Measurements from ENCODE around the gene DBI.
"Not testable (repeated sequence)": the region's sequence is repeated elsewhere in the genome, so short reads cannot be mapped to it uniquely, and the experiment has no call there.

Gene DBI

DNA sequence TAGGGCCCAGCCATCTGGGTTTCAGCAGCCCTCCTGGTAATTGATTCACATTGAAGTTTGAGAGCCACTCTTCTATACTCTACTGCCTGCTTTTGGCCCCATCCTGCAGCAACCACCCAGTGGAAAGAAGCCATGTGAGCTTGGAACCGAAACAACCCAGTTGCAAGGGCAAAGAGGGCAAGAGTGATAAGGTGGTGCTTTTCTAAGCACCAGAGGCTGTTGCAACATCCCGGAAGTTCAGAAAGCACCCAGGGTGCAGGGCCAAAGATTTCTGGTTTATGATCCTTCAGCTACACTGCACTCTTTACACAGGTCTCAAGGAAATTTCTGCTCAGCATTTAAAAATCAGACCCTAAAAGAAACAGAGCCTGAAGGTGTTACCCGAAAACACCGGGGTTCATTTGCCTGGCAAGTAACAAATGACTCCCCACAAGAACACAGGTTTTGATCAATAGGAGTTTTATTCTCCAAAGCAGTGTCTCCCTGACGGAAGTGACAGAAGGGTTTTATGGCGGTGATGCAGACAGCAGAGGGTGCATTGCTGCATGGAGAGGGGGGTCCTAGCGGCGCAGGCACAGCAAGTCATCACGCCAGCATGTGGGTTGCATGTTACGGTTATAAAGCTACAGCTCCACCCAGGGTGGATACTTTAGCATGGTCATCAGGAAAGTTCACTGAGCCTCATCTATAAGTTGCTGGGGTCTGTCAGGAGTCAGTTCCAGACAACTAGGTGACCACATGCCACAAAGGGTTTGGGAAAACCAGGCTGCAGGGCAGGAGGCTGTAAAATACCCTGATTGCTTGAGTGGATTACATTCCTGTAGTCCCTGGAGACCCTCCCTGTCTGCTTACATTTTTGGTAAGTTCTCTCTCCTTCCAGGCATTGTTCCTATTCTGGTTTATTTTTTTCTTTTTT, 36.1 kb downstream of the DBI start:
- no peak for DNase-seq

GRCh38 chr2:119403618-119404017, 36.8 kb downstream of the DBI start:
- not testable (repeated sequence) for DNase-seq

GRCh38 chr2:119405151-119405550, 38.4 kb downstream of the DBI start:
- DNase-seq = no peak

GRCh38 chr2:119407430-119408220, 40.8 kb downstream of the DBI start:
- DNase-seq = no peak

DNA sequence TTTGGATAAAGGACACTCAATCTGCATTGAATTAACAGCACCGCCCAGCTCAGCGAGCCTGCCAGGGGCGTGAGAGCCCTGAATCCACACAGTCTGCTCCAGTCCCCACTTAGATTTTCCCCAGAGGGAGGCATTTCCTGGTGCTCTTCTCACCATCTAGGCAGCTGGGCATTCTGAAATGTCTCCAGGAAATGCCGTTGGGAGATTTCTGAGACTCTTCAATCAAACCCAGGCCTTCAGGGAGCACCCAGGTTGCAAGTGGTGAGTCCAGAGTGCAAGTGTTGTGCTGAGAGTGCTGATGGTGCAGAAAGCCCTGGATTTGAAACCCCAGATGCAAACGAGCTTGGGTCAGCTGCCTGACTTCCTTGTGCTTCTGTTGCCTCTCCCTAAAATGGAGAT, 41.4 kb downstream of the DBI start:
- DNase-seq = no peak

GRCh38 chr2:119409506-119409905, 42.7 kb downstream of the DBI start:
- no peak for DNase-seq

DNA sequence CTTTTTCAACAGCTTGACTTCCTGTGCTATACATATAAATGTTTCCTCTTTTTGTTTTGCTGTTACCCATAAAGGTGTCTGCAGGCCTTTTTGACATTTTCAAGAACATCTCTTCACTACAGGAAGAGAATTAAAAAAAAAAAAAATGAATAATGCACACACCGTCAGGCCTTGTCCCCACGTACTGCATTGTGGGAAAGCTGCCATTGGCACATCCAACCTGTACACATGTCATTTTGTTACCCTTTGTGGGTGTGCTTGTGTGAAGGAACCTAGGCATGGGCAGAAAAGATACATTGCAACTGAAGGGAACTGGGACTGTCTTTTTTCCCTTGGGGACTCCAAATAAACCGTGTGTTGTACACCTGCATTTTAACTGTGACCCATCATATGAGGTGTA, 48.1 kb downstream of the DBI start:
- DNase-seq = no peak

- DNase-seq = no peak
Observed at GRCh38 chr2:119415630-119416029, 48.9 kb downstream of the DBI start.

- DNase-seq = no peak
Observed at GRCh38 chr2:119416299-119416923, 49.6 kb downstream of the DBI start.

- DNase-seq = no peak
Observed at GRCh38 chr2:119417908-119418307, 51.1 kb downstream of the DBI start.

GRCh38 chr2:119419065-119419464, 52.3 kb downstream of the DBI start:
- no peak for DNase-seq

GRCh38 chr2:119419803-119420508, 53.2 kb downstream of the DBI start:
- DNase-seq = no peak

- no peak for DNase-seq
Observed at GRCh38 chr2:119421304-119421703, 54.5 kb downstream of the DBI start.

GRCh38 chr2:119421741-119422140, 55.0 kb downstream of the DBI start:
- DNase-seq = no peak
